HepG2 (cell line): ENCODE results near the gene PSMA7. TPM values are rescaled to one million over a fixed set of nuclear protein-coding genes. Genes with fewer than 3 reads are reported as not detected.

ENCODE experiments used
- FOSL2 ChIP-seq: sonication (generic); formaldehyde crosslinking; IDR thresholded peaks from 2 replicates; pipeline ENCODE4 v1.4.0; 2020; ENCODE audit warnings: missing genetic modification reagents
- FOXM1 ChIP-seq: sonication (generic); formaldehyde crosslinking; IDR thresholded peaks from 2 replicates; pipeline ENCODE4 v1.5.0; 2020; ENCODE audit warnings: missing genetic modification reagents
- KDM6A ChIP-seq: IDR thresholded peaks from 2 replicates; pipeline ENCODE4 v1.6.1; 2016; ENCODE audit warnings: low read depth
- KLF12 ChIP-seq: sonication (generic); formaldehyde crosslinking; IDR thresholded peaks from 2 replicates; pipeline ENCODE4 v1.4.0; 2020; ENCODE audit warnings: missing genetic modification reagents, borderline replicate concordance
- MEIS1 ChIP-seq: sonication (generic); formaldehyde crosslinking; IDR thresholded peaks from 2 replicates; pipeline ENCODE4 v1.9.0; 2021; ENCODE audit warnings: mild to moderate bottlenecking, missing genetic modification reagents, moderate library complexity, borderline replicate concordance
- POLR2G ChIP-seq: fragments of 200-400 bp; formaldehyde crosslinking; IDR thresholded peaks from 2 replicates; pipeline ENCODE4 v1.6.1; 2018; ENCODE audit warnings: mild to moderate bottlenecking, low read depth, low read length, moderate library complexity
- SAP130 ChIP-seq: IDR thresholded peaks from 2 replicates; pipeline ENCODE4 v1.6.1; 2016; ENCODE audit warnings: low read depth
- SMARCE1 ChIP-seq: fragments of 450-650 bp; IDR thresholded peaks from 2 replicates; pipeline ENCODE4 v1.6.1; 2017; ENCODE audit warnings: borderline replicate concordance
- TARDBP ChIP-seq: sonication (generic); formaldehyde crosslinking; IDR thresholded peaks from 2 replicates; pipeline ENCODE4 v1.8.0; 2022; ENCODE audit warnings: mild to moderate bottlenecking, missing genetic modification reagents
- YY1 ChIP-seq: IDR thresholded peaks from 2 replicates; pipeline ENCODE4 v1.6.1; 2011; ENCODE audit warnings: low read length, low read depth, moderate library complexity, mild to moderate bottlenecking; ENCODE audit not compliant: insufficient read depth, insufficient replicate concordance
- ZBTB7A ChIP-seq: sonication (generic); formaldehyde crosslinking; IDR thresholded peaks from 2 replicates; pipeline ENCODE4 v1.8.0; 2022; ENCODE audit warnings: mild to moderate bottlenecking, missing genetic modification reagents
- ZFP36 ChIP-seq: fragments of 150-350 bp; IDR thresholded peaks from 2 replicates; pipeline ENCODE4 v1.6.1; 2018; ENCODE audit warnings: borderline replicate concordance, low read length, low read depth; ENCODE audit not compliant: partially characterized antibody
- ZNF3 ChIP-seq: IDR thresholded peaks from 2 replicates; pipeline ENCODE4 v1.7.0; 2017; ENCODE audit warnings: inconsistent platforms
- ZNF431 ChIP-seq: sonication (generic); formaldehyde crosslinking; IDR thresholded peaks from 2 replicates; pipeline ENCODE4 v1.9.0; 2022; ENCODE audit warnings: missing genetic modification reagents, low read depth, mild to moderate bottlenecking, borderline replicate concordance
- ZNF432 ChIP-seq: sonication (generic); formaldehyde crosslinking; IDR thresholded peaks from 2 replicates; pipeline ENCODE4 v1.5.0; 2020; ENCODE audit warnings: missing genetic modification reagents, mild to moderate bottlenecking, borderline replicate concordance
- ZNF556 ChIP-seq: sonication (generic); formaldehyde crosslinking; IDR thresholded peaks from 2 replicates; pipeline ENCODE4 v1.4.0; 2020; ENCODE audit warnings: mild to moderate bottlenecking, missing genetic modification reagents, borderline replicate concordance
- ZNF776 ChIP-seq: sonication (generic); formaldehyde crosslinking; IDR thresholded peaks from 2 replicates; pipeline ENCODE4 v1.4.0; 2020; ENCODE audit warnings: mild to moderate bottlenecking, missing genetic modification reagents
- ZSCAN12 ChIP-seq: sonication (generic); formaldehyde crosslinking; IDR thresholded peaks from 2 replicates; pipeline ENCODE4 v1.9.0; 2021; ENCODE audit warnings: mild to moderate bottlenecking, missing genetic modification reagents
- ZSCAN22 ChIP-seq: sonication (generic); formaldehyde crosslinking; IDR thresholded peaks from 2 replicates; pipeline ENCODE4 v1.4.0; 2020; ENCODE audit warnings: mild to moderate bottlenecking, missing genetic modification reagents
- polyA plus RNA-seq, 8 experiments: library from polyadenylated mRNA; depleted of rRNA in 3 of 8; stranded (reverse) in 7 of 8; unstranded in 1 of 8; fragments of >200 nt; fragmentation: Illumina TruSeq in 4 of 8; extraction: Trizol in 4 of 8; gene quantifications; 2 replicates each; pipeline versions ENCODE4 v1.2.1 to v1.2.3, GENCODE V29; 2011 to 2016; ENCODE audit warnings: low read depth in 4 of 8, missing spikeins in 1 of 8, mixed read lengths in 1 of 8; ENCODE audit not compliant: insufficient read depth in 1 of 8
- total RNA-seq, 5 experiments: library from RNA; depleted of rRNA; stranded (reverse); fragments of >200 nt; fragmentation: Illumina TruSeq; extraction: Trizol; gene quantifications; 2 replicates each; pipeline ENCODE4 v1.2.3, GENCODE V29; 2016; ENCODE audit warnings: low read depth in 1 of 5
- TF ChIP-seq, protein P1 (sequence below): sonication (generic); formaldehyde crosslinking; IDR thresholded peaks from 2 replicates; pipeline ENCODE4; 2020; ENCODE audit warnings: missing genetic modification reagents, mild to moderate bottlenecking, borderline replicate concordance
- TF ChIP-seq, protein P2 (sequence below): sonication (generic); formaldehyde crosslinking; IDR thresholded peaks from 2 replicates; pipeline ENCODE4 v1.4.0; 2020; ENCODE audit warnings: mild to moderate bottlenecking, missing genetic modification reagents
- TF ChIP-seq, protein P3 (sequence below): sonication (generic); formaldehyde crosslinking; IDR thresholded peaks from 2 replicates; pipeline ENCODE4 v1.4.0; 2020; ENCODE audit warnings: missing genetic modification reagents
- TF ChIP-seq, protein P4 (sequence below): sonication (generic); formaldehyde crosslinking; IDR thresholded peaks from 2 replicates; pipeline ENCODE4 v1.5.1; 2020; ENCODE audit warnings: mild to moderate bottlenecking, missing genetic modification reagents, borderline replicate concordance

The PSMA7 gene
- total and polyA plus RNA-seq, 2 of the 13 experiments (the other 11 are each of a cell fraction or from before 2014, with no cell fraction given), result 531 to 631 TPM

DNA sequence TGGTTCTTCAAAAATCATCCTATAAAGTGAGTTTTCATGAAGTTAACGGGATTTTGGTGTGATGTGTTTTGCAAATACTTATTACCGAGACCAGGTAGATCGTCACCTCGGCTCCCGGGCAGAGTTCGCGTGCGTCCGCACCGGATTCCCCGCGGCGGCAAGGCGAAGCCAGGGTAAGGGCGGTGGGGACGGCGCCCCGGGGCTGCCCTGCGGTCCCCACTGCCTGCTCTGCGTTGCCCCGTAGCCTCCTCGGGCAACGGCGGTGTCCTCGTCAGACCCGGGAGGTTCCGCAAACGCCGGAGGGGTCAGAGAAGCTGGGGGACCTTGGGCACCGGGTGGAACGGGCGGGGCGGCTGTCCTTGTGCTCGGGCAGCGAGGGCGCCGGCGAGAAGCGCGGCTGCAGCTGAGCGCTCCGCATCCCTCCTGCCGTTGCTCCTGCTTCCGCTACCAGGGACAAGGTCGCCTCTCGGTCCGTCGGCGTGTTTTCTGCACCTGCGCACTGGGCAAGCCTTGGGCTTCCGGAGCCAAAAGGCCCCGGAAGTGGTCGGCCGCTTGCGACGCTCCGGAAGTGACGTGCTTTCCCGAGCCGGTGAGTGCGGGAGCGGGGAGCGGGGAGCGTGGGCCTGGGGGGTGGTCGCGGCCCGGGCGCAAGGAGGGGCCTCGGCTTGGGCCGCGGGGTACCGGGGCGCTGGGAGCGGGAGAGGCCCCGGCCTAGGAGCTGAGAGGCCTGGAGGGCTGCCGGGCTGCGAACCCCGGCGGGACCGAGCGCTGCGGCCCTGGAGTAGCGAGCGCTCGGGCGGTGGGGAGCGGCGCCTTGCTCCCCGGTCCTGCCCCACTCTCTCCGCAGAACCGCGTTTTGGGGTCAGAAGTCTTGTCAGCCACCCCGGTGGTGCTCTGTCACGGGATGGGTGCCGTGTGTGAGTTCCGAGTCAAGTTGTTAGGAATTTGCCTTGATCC lies 39.6 kb upstream of the PSMA7 start, which contains the start of gene MTG2 (continued):
- TF ChIP-seq ZNF776, result peak; percentile 98
- no peak for TF ChIP-seq KDM6A (CRISPR knock-in tag)
- peak; percentile 74; the same call in 1 of the 2 replicates for TF ChIP-seq ZSCAN22
- peak; percentile 62 for TF ChIP-seq FOSL2
- TF ChIP-seq ZNF556 (CRISPR knock-in tag), result peak; percentile 94; the same call in 1 of the 2 replicates
- TF ChIP-seq, protein P1, sequence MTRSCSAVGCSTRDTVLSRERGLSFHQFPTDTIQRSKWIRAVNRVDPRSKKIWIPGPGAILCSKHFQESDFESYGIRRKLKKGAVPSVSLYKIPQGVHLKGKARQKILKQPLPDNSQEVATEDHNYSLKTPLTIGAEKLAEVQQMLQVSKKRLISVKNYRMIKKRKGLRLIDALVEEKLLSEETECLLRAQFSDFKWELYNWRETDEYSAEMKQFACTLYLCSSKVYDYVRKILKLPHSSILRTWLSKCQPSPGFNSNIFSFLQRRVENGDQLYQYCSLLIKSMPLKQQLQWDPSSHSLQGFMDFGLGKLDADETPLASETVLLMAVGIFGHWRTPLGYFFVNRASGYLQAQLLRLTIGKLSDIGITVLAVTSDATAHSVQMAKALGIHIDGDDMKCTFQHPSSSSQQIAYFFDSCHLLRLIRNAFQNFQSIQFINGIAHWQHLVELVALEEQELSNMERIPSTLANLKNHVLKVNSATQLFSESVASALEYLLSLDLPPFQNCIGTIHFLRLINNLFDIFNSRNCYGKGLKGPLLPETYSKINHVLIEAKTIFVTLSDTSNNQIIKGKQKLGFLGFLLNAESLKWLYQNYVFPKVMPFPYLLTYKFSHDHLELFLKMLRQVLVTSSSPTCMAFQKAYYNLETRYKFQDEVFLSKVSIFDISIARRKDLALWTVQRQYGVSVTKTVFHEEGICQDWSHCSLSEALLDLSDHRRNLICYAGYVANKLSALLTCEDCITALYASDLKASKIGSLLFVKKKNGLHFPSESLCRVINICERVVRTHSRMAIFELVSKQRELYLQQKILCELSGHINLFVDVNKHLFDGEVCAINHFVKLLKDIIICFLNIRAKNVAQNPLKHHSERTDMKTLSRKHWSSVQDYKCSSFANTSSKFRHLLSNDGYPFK, result peak; percentile 92; the same call in 1 of the 2 replicates
- TF ChIP-seq POLR2G, result peak; percentile 100
- no peak for TF ChIP-seq ZFP36
- TF ChIP-seq ZNF431 (CRISPR knock-in tag), result peak; percentile 94
- TF ChIP-seq, protein P2, sequence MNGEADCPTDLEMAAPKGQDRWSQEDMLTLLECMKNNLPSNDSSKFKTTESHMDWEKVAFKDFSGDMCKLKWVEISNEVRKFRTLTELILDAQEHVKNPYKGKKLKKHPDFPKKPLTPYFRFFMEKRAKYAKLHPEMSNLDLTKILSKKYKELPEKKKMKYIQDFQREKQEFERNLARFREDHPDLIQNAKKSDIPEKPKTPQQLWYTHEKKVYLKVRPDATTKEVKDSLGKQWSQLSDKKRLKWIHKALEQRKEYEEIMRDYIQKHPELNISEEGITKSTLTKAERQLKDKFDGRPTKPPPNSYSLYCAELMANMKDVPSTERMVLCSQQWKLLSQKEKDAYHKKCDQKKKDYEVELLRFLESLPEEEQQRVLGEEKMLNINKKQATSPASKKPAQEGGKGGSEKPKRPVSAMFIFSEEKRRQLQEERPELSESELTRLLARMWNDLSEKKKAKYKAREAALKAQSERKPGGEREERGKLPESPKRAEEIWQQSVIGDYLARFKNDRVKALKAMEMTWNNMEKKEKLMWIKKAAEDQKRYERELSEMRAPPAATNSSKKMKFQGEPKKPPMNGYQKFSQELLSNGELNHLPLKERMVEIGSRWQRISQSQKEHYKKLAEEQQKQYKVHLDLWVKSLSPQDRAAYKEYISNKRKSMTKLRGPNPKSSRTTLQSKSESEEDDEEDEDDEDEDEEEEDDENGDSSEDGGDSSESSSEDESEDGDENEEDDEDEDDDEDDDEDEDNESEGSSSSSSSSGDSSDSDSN (CRISPR knock-in tag), result peak; percentile 100
- peak; percentile 93 for TF ChIP-seq ZSCAN12 (CRISPR knock-in tag)
- TF ChIP-seq, protein P3, sequence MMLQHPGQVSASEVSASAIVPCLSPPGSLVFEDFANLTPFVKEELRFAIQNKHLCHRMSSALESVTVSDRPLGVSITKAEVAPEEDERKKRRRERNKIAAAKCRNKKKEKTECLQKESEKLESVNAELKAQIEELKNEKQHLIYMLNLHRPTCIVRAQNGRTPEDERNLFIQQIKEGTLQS (CRISPR knock-in tag), result peak; percentile 79
- TF ChIP-seq TARDBP, result peak; percentile 98
- TF ChIP-seq ZNF3, result no peak
- peak; percentile 95 for TF ChIP-seq KLF12 (CRISPR knock-in tag)
- peak; percentile 100 for TF ChIP-seq SAP130 (CRISPR knock-in tag)
- peak; percentile 82 for TF ChIP-seq YY1
- TF ChIP-seq ZBTB7A (CRISPR knock-in tag), result peak; percentile 93
- TF ChIP-seq SMARCE1, result no peak
- TF ChIP-seq ZNF432, result no peak; the same call in 1 of the 2 replicates
- TF ChIP-seq FOXM1 (CRISPR knock-in tag), result peak; percentile 92
- TF ChIP-seq, protein P4, sequence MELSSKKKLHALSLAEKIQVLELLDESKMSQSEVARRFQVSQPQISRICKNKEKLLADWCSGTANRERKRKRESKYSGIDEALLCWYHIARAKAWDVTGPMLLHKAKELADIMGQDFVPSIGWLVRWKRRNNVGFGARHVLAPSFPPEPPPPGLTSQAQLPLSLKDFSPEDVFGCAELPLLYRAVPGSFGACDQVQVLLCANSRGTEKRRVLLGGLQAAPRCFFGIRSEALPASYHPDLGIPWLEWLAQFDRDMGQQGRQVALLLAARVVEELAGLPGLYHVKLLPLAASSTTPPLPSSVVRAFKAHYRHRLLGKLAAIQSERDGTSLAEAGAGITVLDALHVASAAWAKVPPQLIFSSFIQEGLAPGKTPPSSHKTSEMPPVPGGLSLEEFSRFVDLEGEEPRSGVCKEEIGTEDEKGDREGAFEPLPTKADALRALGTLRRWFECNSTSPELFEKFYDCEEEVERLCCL (CRISPR knock-in tag), result peak; percentile 96; the same call in 1 of the 2 replicates
- peak; percentile 94; the same call in 1 of the 2 replicates for TF ChIP-seq MEIS1
